Peyer's patch (tissue), 4 donors: ENCODE data around the gene PRR23E. TPM values are rescaled to one million over a fixed set of nuclear protein-coding genes. Genes with fewer than 3 reads are reported as not detected.

Source experiments
- small RNA-seq, 2 donors: library from RNA; depleted of rRNA; stranded (forward); fragments of <200 nt; gene quantifications; one replicate each; pipeline ENCODE3, GENCODE V24; 2016
- total RNA-seq, 4 donors: library from RNA; depleted of rRNA; stranded (reverse); fragments of >200 nt; gene quantifications; one replicate each; pipeline ENCODE4 v1.1.0, GENCODE V29; 2016

Gene PRR23E
- total RNA-seq, 4 donors from 2014 or later, result not detected

Small RNA genes lying within 50 kb of the gene (small RNA-seq; reads per million reads assigned to genes)
- gene RF00019 (0 reads per million in 2 donors), gene RNU6-1047P (0 reads per million in 2 donors)

Other genes starting within 250 kb of the PRR23E start
- gene PLXNA1, start 210.0 kb upstream of the PRR23E start, total RNA-seq, result 10 to 100 TPM; 30.1 to 54.5 (median 44.6) TPM
- gene PRR20G, start 94.9 kb downstream of the PRR23E start, total RNA-seq, result not detected